ENCODE data around the gene GRID1.

The GRID1 gene

GRCh38 chr10:85619832-85620231 lies 746.8 kb downstream of the GRID1 start:
- no peak for DNase-seq

GRCh38 chr10:85618841-85619240 lies 747.8 kb downstream of the GRID1 start:
- DNase-seq: no peak

GRCh38 chr10:85617751-85618546 lies 748.6 kb downstream of the GRID1 start:
- DNase-seq: no peak

DNA sequence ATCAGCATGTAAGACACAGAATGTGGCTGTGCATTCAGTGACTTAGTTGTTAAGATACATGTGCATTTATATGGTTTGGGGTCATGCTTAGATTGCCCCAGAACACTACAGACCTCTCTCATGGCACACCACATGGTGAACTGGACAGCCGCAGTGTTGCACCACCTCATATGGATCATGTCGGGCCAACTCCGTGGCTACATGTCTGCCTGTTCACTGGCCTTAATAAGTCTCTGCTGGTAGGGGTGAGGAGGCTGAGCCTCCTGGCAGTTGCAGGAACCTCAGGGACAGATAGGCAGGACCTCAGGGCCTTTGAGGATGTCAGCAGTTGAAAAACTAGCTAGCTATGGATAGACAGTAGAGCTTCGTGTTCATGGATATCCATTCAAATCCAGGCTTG lies 751.0 kb downstream of the GRID1 start:
- no peak for DNase-seq

DNA sequence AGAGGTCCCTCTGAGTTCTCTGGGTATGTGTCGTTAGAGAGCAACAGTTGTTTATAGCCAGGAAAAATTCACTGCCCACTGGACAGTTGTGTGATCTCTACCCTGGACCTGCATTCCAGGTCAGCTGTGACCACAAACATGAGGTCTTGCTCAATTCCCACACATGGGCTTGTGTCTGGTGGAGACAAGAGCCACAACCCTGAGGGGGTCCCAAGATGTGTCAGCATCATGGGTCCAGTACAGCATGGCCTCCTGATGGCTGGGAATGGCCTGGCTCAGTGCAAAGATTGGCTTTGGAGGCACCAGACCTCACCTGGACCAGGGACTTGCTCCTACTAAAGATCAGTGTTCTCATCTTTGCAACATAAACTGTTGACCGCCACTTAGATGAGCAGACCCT lies 751.6 kb downstream of the GRID1 start:
- no peak for DNase-seq

DNA sequence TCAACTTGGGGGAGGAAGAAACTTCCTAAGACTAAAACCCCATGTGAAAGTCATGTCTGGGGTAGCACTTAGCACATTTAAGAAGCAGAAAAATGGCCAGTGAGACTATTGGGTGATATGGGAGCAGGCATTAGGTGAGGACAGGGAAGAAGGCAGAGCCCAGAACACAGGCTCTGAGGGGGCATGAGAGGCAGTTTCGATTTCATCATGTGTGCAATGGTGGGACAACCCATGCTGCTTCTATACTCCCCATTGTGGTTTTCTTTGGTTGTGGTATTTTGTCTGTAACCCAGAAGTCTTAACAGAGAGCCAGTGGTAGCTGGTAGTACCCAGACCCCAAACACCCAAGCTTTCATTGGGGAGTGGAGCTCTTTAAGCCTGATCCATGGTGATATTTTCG lies 752.0 kb downstream of the GRID1 start:
- DNase-seq: no peak

- no peak for DNase-seq
These were observed 753.2 kb downstream of the GRID1 start for GRCh38 chr10:85613391-85613790.

DNA sequence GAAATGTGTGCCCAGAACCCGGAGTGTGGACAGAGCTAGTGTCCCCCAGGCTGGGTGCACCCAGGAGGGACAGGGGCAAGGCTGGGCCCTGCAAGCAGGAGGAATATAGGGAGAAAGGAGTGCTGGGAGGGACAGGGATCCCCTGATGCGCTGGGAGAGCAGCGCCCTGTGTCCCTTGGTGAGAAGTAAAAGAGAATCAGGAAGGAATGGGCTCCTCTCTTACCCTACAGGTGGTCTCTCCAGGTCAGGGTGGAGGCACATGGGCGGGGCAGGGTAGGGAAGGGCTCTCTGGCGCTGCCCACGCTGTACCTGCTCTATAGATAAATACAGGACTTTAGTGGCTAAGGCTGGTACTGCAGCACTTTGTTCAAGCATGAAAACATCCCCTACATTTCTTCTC lies 753.8 kb downstream of the GRID1 start:
- DNase-seq: no peak

DNA sequence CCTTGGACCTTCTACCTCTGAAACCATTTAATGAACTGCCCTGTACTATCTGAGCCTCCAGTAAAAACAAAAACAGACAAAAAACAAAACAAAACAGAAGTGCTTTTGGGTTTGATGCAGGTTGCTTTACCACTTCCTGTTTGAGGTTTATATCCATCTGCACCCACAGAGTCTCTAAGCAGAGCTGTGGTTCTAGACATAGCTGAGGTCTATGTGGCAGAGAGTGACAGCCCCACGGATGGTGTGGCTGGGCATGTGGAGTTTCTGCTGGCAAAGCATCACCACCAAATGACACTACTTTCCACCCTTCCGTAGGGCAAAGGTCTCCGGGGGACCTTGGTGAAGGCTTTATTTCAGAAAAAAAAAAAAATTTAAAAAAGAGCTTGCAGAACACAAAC lies 754.2 kb downstream of the GRID1 start:
- DNase-seq: no peak

DNA sequence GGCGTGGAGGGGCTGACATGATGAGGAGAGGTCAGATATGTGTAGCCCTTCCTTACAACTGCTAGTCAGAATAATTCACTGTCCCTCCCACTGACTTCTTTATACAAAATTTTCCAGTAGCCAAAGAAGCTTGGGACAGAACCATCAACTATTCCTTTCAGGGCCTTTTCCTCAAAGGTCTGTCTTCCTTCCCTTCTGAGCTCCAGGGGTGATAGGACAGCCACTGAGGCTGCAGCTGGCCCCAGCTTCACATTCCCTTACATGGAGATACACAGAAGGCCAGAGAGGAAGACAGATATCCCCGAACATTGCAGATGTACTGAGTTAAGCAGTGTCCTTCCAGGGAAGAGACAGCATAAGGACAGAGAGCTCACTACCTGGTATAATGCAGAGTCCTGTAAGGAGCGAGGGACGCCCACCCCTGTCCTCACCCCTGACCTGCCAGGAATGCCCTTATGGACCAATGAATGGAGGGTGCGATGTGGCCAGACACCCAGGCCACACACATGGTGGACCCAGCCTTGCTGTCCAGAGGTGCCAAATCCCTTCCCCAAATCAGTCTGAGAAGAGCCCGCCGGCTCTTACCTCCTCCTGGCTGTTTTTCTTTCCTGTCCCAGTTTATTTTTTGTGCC lies 754.7 kb downstream of the GRID1 start:
- no peak for DNase-seq

GRCh38 chr10:85611093-85611740 lies 755.4 kb downstream of the GRID1 start:
- no peak for DNase-seq

- DNase-seq: no peak
These were observed 756.1 kb downstream of the GRID1 start for GRCh38 chr10:85610381-85611092.

DNA sequence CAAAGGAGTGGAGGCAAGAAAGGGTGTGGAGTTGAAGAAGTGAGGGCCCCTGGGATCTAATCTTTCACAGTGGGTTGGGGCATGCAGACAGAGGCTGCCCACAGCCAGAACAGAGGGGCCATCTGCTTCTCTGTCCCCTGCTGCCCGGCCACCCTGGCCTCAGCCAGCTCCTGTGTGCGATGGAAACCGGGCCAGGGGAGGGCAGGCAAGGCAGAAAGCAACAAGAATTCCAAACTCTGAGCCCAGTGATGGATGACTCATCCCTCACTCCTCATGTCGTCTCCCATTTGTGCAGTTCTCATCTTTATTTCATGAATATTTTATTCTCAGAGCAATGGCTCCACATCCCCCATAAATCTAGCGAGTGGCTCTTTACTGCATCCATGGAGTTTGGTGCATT lies 757.1 kb downstream of the GRID1 start:
- no peak for DNase-seq

- no peak for DNase-seq
These were observed 757.9 kb downstream of the GRID1 start for GRCh38 chr10:85608706-85609105.

- DNase-seq: no peak
These were observed 759.4 kb downstream of the GRID1 start for GRCh38 chr10:85607043-85607695.

DNA sequence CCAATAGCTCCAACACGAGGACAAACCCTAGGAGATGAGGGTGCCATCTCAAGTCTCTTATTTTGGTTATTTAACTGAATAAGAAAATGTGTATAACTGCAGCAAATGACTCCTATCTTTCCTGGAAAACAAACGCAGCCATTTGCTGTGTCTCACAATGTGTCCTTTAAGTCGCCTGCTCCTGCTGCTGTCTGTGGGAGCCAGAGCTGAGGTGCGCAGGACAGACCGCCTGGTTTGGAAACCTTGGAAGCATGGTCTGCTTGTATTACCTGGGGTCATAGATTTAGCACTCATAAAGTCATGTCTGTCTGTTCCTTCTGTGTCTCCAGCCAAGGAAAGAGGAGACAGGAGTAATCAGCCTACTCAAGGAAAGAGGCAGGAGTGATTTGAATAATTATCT lies 760.2 kb downstream of the GRID1 start:
- no peak for DNase-seq

GRCh38 chr10:85604884-85605283 lies 761.7 kb downstream of the GRID1 start:
- no peak for DNase-seq

DNA sequence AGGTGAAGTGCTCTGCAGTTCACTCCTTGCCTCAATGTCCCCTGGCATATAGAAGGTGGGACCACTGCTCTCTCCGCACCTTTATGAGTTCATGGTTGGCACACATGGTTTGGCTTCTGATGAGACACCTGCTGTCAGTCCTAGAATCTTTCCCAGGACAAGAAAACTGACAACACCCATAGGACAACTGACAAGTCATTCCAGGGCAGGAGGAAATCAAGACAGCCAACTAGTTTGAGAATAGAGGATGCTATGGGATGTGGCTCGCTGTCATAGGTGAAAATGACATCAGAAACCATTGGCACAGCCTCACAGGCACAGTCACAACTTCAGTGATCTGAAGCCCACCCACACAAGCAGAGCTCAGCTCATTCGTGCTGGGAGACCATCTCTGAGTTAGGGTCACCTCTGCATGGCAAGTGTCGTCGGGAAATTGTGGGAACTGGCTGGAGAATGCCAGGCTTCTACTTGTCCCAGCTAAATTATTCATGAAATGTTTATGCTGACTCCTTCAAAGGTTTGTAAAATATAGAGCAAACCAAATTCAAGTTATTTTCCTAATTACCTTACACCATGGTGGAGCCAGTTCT lies 762.4 kb downstream of the GRID1 start:
- DNase-seq: no peak

DNA sequence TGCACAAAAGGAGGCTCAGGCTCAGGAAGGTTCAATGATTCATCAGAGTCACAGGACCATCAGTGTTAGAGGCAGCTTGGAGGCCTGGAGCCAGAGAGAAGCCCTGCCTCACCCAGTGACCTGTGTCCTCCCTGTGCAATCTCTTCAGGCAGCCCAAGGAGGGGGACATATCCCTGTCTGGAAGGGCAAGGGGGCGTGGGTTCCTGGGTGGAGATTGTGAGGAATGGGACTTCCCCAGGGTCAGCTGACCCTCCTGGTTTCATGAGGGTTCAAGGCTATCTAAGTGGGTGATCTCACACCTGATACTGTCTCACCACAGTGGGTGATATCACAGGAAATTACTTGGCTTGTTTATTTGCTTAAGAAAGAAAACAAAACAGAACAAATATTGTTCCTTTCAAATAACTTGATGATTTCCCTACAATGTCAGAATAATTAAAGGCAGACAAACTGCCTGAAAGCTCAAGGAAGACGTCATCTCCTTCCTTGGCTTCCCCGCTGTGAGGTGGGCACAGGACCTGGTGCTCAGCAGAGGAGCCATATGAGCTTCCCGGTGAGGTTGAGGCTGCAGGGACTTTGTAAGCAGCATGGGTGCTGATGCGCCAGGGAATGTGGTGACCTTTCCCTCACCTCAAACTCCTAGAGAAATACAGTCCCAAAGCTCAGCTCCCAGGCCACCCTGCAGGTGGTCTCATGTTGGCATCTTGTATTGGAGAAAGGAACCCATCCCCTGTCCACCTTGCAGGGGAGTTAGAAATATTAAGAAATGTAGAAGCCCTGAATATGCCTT lies 763.2 kb downstream of the GRID1 start:
- no peak for DNase-seq

- no peak for DNase-seq
These were observed 763.9 kb downstream of the GRID1 start for GRCh38 chr10:85602713-85603112.

GRCh38 chr10:85602306-85602705 lies 764.3 kb downstream of the GRID1 start:
- no peak for DNase-seq

- DNase-seq: no peak
These were observed 765.1 kb downstream of the GRID1 start for GRCh38 chr10:85601526-85601925.
